ENCODE measurements around the gene MACROH2A1.

The MACROH2A1 gene

GRCh38 chr5:135435467-135436330, 36.7 kb upstream of the MACROH2A1 start:
- no peak for DNase-seq (ENCODE audit: low read depth, low spot score)

DNA sequence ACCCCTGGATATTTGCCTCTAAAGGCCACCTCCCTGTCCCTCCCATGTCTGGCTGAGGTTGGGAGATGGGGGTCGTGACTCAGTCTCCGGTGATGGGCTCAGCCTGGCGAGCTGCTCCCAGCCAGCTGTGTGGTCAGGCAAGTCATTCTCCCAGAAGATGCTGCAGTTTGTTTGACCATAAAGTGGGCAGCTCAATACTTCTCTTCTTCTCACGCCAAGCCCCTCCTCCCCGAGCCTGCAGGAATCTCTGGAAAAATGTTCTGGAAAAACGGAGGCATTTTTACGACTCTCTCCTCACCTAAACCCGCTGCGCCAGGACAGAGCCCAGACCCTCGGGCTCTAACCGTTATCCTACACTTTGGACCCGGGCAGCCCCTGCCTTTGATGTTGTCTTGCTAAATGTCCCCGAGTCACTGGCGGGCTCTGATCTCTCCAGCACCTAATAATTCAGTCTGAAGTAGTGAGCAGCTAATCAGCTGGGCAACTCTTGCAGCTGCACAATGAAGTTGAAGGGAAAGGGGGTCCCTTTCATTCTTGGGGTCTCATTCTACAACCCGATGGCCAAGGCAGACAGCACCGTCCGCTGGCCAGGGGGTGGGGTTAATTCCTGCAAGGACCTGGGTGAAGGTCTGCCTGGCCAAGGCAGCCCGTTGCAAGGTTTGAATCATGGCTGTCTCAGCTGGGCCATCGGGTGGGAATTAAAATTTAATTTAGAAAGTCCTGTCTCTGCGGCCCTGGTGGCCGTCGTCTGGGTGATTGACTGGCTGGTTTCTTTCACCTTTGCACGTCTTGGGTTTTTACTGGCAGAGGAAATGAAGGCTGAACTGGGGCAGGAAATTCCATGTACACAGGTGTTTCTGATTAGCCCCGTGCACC, 35.8 kb upstream of the MACROH2A1 start:
- DNase-seq (ENCODE audit: low read depth, low spot score) = no peak

- DNase-seq (ENCODE audit: low read depth, low spot score) = no peak
Measured at GRCh38 chr5:135433681-135434426, 34.8 kb upstream of the MACROH2A1 start.

DNA sequence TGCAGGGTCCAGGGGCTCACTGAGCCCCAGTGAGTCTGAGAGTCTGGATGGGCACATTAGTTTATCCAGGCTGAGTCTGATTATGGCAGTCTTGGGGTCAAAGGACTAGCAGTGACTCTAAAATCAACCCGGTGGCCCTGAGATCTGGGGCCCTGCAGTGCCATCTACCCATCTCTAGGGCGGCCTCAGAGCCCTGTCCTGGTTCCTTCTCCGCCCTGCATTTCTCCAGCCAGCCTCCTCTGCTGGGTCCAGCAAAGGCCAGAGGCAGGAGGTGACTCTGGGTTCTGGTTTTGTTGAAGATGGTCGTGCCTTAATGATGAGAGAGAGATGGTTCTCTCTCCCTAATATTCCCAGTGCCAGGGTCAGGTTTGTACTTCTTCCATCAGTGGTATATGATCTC, 33.1 kb upstream of the MACROH2A1 start:
- DNase-seq (ENCODE audit: low read depth, low spot score) = no peak

DNA sequence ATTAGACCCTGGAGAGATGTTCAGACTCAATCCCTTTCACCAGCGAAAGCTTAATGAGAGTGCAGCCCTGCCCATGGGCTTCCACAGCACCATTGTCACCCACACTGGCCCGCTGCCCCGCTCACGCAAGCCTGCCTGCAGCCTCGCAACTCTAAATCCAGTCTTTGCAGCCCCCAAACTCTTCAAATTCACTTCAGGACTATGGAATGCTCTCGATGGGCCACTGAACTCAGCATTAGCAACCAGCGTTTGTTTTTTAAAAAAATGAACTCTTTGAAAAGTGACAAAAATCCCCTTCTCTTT, 31.1 kb upstream of the MACROH2A1 start:
- no peak for DNase-seq (ENCODE audit: low read depth, low spot score)

- no peak for DNase-seq (ENCODE audit: low read depth, low spot score)
Measured at GRCh38 chr5:135429301-135430134, 30.5 kb upstream of the MACROH2A1 start.

- DNase-seq (ENCODE audit: low read depth, low spot score) = no peak
Measured at GRCh38 chr5:135428586-135428985, 29.6 kb upstream of the MACROH2A1 start.

GRCh38 chr5:135426102-135427082, 27.4 kb upstream of the MACROH2A1 start:
- no peak for DNase-seq (ENCODE audit: low read depth, low spot score)

DNA sequence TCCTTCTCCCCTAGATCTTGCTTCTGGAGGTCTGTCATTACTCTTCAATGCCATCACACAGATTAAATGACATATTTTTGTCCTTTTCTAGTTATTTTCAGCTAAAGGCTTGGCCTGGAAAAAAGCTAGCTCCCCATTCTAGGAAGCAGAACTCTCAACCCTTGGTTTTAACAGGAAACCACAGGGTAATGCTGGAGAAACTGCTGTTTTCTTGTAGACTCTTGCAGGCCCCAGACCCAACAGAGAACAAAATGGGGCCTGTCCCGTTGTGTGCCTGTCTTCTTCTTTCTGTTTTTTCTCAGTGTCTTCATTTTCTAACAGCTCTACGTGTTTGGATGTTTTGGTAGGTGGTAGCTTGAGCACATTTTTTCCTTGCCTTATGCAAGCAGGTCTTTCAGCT, 26.6 kb upstream of the MACROH2A1 start:
- DNase-seq (ENCODE audit: low read depth, low spot score) = no peak

DNA sequence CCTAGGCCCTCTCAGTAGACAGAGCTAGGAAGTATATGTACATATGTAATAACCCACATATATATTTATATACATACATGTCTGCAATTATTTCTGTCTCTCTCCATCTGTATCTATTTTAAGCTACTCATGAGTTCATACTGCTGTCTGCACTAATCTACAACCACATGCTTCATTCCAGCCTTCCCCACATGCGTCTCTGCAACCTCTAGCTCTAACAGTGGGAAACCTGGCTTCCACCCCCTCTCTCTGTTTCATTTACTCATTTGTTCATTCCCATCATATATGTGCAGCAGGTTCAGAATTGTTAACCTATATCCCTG, 24.8 kb upstream of the MACROH2A1 start:
- no peak for DNase-seq (ENCODE audit: low read depth, low spot score)

DNA sequence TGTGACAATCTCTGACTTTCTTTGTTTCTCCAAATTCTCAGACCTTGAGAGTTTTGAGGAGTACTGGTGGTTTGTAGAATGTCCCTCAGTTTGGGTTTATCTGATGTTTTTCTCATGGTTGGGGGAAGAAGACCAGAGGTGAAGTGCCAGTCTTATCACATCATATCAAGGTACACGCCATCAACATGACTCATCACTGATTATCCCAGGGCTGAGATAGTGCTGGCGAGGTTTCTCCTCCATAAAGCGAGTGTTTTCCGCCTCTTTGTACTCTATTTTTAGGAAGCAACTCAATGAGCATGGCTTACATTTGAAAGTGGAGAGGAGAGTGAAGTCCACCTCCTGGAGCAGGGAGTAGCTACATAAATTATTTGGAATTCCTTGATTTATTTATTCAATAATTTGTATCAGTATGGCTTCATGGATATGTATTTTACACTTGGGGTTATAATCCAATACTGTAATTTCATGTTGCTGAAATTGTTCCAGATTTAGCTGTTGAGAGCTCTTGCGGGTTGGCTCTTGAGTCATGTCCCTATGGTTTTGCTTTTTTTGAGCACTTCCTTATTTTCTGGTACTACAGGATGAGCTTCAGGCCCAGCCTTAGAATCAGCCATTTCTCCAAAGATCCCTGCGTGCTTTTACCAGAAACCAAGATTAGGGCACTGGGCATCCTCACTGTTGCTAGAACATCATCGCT, 24.3 kb upstream of the MACROH2A1 start:
- no peak for DNase-seq (ENCODE audit: low read depth, low spot score)

DNA sequence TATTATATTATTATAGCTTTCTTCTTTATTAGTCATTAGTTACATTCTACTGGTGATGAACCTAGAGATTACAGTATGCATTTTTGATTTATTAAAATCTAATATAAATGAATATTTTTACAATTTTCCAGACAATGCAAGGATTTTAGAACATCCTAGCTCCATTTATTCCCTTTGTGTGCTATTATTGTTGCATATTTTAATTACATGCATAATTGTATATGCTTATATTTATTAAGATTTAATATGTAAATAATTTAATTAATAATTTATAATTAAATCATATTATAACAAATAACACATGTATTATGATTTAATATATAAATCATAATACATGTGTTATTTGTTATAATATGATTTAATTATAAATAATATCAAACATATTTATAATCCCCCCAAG, 23.4 kb upstream of the MACROH2A1 start:
- DNase-seq (ENCODE audit: low read depth, low spot score) = no peak

DNA sequence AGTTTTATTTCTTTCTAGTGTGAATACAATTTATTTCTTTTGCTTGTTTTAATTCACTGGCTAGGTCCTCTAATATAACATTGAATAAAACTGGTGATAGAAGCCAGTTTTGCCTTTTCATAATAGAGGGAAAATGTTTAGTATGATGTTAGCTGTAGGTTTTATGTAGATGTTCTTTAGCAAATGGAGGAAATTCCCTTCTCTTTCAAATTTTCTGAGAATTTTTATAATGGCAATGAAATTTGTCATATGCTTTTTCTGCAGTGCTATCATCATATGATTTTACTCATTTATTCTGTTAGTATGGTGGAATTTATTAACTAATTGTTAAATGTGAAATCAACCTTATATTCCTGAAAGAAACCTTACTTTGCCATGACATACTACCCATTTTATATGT, 18.1 kb upstream of the MACROH2A1 start:
- DNase-seq (ENCODE audit: low read depth, low spot score) = no peak

GRCh38 chr5:135405082-135405481, 6.1 kb upstream of the MACROH2A1 start:
- no peak for DNase-seq (ENCODE audit: low read depth, low spot score)

- no peak for DNase-seq (ENCODE audit: low read depth, low spot score)
Measured at GRCh38 chr5:135402031-135402430, 3.0 kb upstream of the MACROH2A1 start.

GRCh38 chr5:135400866-135401265, 1.8 kb upstream of the MACROH2A1 start:
- DNase-seq (ENCODE audit: low read depth, low spot score) = no peak

- no peak for DNase-seq (ENCODE audit: low read depth, low spot score)
Measured at GRCh38 chr5:135399794-135400542, 937 bp upstream of the MACROH2A1 start.

- DNase-seq (ENCODE audit: low read depth, low spot score) = no peak
Measured at GRCh38 chr5:135398160-135398854, 724 bp downstream of the MACROH2A1 start.

Measured in smooth muscle cell of the brain vasculature (primary cell).